CD4-positive, alpha-beta T cell treated with Interleukin-17A for 4 hours (primary cell): Measurements from ENCODE around the gene DENND1A.

Source experiments
- DNase-seq: peaks from one replicate; pipeline ENCODE4 v3.0.0-alpha.2; 2020; ENCODE audit warnings: mixed read lengths

DENND1A gene

DNA sequence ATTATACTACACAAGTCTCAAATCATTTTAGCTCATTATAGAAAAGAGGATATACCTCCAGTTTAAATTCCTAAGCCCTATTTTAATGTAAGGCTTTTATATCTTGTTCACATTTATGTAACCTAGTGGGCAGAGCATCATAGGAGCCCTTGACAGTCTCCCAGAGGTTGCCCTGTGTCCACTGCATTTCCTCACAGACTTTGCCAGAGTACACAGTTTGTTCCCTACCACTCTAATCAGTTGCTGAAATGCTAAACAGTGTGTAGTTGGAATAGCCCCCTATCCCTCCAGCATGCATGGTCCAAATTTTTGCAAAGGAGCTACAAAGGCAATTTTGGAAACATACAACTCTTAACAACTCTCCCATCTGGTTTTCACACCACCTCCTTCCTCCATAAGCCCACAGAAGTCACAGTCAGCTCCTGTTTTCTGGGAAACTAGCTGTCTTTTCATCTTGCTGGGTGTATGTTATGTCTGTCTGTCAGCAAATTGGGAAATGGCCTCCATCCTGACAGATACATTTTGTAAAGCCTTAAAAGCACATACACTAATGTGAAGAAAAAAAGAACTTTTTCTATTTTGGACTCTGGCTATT, 212.2 kb downstream of the DENND1A start:
- DNase-seq = no peak

DNA sequence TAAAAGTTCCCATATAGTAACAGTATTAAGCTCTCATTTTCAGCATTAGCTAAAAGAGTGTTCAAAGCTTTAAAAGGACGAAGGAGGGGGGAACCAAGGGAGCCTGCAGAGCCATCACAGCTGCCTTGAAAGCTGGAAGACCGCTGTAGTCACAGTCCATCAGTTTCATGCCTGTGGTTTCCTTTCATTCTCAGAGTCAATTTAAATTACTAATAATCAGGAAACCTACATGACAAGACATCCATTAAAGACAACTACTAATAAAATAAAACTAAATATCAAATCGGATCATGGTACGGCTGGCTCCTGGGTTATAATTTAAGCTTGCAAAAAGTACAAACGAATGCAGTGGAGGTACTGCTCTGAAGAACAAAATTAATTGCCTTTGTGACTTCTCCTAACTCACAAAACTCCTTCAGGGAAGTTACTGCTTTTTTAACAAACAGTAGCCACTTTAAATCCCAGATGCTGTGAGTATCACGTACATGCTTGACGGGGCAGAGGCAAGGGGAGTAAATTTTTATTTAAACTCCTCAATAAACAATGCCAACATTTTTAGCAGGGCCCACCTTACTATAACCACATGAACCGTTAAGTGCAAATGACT, 213.5 kb downstream of the DENND1A start:
- DNase-seq = no peak

DNA sequence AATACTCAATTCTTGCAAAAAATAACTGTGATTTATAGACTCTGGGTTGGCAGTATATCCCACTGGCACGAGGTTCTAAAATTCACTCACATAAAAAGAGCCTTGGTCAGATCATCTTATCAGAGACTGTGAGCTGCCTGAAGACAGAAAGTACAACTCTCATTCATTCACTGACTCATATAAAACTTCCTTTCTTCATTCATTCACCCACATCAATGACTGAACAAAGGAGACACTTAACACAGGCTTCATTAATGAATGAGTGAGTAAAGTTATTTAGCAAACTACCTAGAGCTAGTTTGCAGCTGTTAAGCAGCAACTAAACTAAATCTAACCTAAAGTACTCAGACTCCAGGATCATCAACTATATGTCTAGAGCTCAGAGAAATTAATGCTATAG, 214.7 kb downstream of the DENND1A start:
- DNase-seq = no peak

DNA sequence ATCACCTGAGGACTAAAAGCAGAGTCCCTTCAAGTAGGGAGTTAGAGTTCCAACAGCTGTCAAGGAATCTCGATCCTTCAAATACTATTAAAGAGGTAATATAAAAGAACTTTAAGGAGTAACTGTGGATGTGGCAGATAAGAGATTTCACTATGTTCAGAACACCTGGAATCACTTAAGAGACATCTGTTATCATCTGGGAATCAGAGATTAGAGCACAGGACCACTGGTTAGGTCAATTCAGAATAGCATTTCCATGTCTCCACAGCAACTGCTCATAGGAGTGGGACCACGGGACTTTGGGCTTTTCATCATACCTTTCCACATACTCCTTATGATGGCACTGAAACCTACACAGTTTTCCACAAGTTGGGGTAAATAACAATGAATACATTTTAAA, 216.6 kb downstream of the DENND1A start:
- no peak for DNase-seq

DNA sequence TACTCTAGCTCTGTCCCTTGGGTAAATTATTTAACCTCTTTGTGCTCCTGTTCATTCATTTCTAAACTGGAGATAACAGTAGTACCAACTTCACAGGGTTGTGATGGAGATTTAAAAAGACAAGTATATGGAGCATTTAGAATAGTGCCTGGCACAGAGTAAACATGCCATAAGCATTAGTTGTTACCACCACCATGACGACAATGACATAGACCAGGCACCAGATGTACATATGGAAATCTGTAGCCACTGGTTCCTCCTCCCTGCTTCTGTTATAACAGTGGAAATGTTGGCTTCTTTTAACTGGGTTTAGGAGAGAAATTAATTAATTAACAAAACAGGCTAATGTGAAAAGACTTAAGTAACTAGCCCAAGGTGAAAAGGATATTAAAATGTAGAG, 217.5 kb downstream of the DENND1A start:
- DNase-seq = no peak

DNA sequence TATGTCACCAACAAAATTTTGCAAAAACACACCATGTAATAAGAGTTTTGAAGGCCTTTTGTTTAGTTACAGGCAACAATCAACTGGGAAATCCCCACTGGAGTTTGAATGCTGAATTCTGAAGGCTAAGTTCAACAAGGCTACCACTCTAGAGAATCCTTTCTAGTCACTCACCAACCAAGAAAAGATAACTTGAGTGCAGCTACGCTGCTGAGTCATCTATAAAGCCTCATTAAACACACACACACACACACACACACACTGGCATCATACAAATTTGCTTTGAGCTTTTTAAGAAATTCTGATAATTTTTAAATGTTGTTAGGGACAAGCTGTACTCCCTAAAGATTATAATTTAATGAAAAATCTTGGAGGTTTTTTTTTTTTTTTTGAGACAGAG, 219.6 kb downstream of the DENND1A start:
- DNase-seq = no peak

DNA sequence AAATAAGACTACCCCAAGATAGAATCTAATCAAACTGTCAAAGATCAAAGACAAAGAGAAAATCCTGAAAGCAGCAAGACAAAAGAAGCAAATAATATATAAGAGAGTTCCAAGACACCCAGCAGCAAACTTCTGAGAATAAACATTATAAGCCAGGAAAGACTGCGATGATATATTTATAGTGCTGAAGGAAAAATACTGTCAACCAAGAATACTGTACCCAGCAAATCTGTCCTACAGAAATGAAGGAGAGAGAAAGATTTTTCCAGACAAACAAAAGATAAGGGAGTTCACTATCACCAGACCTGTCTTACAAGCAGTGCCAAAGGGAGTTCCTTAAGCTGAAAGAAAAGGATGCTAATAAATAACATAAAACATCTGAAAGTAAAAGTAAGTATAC, 227.4 kb downstream of the DENND1A start:
- no peak for DNase-seq

DNA sequence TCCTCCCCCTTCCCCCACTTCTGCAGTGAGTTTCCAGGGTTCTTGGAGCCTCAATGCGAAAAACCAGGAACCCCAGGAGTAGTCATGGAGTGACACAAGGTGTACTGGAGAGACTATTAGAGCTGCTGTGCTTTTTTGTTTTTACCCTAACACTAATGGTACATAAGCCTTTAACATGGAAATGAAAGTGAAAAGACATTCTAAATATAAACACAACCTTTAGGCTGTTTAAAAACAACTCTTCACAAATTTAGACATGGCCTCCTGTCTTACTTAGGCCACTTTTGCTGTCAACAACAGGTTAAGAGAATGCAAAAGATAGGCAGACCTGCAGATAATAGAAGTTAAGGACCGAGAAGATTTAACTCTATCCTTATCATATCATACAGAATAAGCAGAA, 232.2 kb downstream of the DENND1A start:
- DNase-seq = no peak

DNA sequence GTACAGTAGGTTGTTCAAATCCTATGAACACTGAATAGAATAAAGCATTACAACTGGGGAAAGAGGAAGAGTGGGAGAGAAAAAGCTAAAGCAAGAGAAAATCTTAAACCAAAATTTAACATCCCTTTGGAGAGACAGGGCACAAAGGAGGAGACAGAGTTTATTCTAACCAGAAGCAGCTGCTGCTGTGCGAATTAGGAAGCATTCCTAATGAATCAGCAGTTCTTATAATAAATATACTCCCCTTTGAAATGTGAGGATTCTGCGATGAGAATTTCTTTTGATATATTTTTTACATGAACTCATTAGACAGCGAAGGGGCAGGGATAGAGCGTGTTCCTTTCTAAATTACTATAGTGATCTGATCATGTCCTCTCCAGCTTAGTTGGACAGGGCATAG, 233.4 kb downstream of the DENND1A start:
- no peak for DNase-seq

DNA sequence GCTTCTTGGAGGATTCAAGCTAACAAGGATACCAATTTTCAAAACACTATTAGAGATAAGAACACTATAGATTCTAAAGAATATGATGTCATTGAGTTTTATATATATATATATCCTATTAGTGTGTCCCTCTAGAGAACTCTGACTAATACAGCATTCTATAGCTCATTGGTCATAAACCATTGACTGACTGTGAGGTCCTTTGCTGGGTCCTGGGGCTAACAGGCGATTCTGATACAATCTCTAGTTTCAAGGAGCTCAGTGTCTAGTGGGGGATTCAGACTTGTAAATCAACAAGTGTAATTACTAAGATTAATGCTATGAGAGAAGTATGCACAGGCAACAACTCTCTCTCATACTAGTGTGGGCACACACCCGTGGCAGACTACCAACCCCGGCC, 234.5 kb downstream of the DENND1A start:
- DNase-seq = no peak

DNA sequence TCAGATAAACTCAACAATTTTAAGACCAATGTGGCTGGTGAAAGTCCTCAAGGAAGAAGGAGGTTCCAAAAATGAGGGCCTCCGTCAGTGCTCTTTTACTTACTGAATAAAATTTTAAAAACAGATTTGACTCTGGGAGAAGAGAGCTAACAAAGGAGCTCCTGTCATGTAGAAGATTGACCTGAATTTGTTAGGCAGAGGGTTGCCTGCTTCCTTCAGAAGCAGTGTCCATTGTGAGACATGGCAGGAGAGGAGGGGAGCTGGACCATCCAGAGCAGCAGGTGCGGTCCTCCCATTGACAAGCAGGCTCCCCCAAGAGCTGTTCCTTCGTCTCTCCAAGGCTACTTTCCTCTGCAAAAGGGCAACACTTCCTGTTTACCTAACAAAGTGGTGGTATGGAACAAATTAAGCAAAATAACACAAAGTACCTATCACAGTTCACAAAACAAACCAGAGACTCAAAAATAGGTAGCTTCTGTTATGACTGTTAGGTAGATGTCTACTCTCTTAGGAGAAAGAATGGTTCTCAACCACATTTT, 238.1 kb downstream of the DENND1A start:
- no peak for DNase-seq

DNA sequence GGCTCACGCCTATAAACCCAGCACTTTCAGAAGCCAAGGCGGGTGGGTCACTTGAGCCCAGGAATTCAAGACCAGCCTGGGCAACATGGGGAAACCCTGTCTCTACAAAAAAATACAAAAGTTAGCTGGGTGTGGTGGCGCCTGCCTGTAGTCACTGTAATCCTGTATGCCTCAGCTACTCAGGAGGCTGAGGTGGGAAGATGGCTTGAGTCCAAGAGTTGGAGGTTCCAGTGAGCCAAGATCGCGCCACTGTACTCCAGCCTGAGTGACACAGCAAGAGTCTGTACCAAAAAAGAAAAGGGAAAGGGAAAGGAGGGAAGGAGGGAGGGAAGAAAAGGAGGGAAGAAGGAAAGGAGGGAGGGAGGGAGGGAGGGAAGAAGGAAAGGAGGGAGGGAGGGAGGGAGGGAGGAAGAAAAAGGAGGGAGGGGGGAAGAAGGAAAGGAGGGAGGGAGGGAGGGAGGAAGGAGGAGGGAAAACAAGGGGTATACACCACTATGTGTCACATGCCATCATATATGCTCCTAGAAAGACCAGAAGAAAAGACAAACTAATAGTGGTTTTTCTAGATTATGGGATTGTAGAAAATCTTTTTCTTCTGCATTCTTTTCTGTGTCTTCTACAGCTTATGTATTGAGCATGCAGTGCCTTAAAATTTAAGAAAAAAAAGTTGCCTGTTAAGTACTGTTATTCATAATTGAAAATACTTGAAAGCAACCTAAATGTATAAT, 240.1 kb downstream of the DENND1A start:
- no peak for DNase-seq

DNA sequence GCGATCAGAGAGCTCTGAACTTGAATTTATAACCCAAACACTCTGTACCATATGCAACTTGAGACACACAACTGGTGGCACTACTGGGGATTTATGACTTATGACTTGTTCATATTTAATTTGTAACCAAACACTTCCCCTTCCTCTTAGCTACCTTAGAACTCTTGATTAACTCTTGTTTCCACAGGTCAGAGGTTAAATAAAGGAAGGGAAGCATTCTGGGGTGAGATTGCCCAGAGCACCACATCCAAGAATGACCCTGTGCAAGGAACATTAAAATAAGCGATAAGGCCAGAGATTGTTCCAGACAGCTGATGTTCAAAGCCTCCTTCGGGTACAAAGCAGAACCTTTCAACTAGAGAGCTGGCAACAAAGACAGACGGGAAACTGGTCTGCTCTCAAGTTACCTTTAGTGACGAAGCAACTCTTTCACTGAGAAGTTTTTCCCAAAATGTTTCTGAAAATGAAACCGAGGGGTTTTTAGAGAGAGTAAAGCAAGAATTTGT, 242.6 kb downstream of the DENND1A start:
- no peak for DNase-seq

DNA sequence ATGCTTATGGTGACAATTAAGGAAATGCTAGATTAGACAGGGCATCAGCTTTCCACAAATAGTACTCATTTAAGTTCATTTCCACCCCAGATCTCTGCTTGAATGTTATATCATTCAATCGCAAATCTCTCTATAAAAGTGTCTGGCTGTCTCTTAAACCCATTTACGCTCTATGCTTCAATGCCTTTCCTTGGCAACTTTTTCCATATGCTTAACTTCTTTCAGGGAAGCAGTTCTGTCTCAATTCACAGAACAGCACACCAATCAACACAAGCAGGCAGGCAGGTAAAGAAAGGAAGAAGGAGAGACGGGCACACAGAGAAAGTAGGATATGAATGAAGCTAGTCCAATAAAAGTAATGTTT, 243.1 kb downstream of the DENND1A start:
- DNase-seq = no peak

DNA sequence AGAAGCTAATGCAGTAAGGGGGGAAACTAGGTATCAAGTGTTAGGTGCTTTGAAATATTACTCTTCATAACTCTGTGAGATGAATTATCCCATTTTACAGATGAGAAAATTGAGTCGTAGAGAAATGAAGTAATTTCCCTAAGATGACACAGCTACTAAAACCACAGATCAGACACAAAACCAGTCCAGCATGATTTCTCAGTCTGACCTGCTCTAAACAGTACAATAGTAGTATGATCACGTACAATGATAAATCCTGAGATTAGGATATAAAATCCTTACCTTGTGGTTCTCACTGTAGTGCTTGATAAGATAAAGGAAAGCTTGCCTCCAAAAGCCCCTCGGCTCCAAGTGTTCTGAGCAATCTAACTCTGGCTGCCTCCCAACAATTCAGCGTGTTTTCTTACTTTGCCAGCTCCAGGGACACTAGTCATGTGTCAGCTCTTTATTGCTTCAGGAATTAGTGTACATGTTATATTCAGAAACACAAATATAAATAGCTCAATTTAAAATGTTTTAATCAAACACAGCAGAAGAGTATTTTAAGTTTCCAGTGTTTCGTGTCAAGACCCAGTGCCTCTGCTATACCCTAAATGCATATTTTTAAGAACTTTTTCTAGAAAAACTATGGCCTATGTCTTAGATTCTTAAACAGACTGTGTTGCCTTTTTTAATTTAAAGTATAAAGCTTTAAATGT, 243.6 kb downstream of the DENND1A start:
- DNase-seq = no peak

DNA sequence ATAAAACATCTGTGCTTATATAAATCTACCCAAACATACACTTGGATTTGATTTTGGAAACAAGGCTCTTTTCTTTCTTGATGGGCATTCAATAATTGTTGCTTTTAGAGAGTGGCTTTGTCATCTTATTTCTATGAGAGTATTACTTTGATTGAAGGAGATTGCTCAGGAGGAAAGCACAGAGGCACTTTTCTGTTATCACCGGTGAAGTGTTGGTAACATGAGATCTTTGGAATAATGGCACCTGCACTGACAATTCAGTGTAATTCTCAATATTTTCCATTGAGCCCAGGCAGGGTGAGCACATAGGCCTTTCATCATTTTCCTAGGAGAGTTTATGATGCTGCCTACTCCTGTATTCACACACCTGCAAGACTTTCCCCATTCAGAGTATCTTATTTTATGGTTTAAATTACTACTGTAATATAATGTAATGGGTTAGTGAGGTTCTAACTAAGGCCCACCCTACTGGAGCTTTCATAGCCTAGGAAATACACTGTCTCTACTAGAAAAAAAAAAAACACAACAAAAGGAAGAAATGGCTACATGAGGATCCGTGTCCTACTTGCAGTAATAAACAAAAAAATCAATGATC, 244.3 kb downstream of the DENND1A start:
- DNase-seq = no peak

DNA sequence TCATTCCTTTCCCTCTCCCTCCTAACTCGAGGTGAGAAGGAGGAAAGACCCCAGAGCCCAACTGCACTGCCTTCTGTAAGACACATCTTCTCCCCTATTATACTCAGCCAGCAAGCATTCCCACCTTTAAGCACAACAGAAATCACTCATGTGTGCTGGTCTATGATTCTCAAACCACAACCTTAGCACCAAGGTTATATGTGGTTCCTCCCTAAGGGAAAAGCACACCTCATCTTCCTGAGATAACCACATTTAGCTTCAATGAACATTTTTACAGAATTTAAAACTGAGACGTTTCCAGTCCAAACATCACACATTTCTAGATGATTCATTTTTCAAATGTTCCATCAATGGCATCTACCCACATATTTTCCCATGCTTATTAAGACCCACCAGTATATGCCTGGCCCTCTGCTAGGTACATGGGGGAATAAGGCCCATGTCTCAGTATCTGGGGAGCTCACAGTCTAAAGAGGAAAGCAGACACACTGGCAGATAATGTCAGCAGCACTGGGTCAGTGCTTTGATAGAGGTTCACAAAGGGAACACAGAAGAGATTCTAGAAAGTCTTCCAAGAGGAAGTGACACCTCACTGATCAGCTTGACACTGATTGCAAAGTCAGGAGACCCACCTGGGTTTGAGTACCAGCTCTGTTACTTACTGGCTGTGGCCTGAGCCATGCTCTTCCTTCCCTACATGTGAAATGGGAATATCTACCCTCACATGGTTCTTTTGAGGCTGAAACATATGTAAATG, 245.4 kb downstream of the DENND1A start:
- DNase-seq = no peak

DNA sequence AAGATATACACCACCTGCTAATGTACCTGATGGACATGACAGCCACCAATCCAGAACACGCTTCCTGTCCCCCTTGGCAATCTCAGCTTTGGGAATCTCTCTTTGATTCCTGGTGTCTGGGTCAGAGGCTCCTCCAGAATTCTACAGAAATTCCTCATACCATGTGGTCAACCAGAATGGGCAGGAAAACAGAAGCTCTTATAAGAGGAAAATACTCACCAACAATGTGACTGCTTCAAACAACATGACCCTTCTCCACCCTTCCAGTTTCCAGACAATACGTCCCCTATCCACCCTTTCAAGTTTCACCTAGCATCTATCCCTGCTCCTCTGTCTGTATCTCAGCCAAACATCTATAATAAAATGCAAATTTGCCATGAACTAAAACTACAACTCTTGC, 247.2 kb downstream of the DENND1A start:
- DNase-seq = no peak

DNA sequence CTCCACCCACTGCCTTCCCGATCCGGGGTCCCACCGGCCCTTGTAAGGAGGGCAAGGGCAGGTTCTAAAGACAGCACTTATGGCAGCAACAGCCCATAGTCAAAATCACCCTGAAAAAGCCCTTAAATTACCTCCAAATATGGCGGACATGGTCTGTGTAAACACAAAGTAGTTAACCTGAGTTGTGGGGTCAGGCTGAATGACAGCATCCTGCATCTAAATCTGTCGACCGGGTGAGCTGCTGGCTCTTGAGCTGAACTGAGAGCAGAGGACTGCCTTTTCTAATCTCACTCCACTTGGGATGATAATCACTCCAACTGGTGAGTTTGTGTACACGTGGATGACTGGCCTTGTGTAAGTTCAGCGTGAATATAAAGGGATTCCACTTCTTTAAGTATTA, 249.6 kb downstream of the DENND1A start:
- no peak for DNase-seq

DNA sequence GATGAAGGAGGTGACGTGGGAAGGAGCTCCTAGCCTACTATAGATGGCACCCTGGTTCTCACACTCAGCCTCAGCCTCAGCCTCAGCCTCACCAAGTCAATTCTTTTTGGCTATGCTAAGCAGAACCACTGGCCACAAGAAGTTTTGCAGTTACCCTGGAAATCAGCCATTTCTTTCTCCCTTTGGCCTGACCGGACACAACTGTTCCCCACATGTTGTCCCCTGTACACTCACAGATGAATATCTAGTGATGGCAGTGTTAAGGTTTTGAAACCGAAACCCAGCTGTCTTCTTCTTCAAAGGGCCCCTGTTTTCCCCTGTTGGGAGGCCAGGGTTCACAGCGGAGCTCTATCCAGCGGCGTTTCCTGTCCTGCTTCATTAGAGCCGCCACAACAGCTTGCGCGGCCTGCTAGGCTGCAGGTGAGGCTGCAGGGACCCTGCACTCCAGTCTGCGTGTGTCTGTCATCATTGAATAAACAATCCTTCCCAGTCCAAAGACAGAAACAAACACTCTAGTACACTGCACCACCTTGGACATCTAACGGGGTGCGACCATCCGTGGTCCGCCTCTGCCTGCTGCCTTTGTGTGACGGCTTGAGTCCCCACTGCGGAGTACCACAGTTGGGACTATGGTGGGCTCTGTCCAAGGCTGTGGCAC, 250.5 kb downstream of the DENND1A start:
- DNase-seq = no peak

DNA sequence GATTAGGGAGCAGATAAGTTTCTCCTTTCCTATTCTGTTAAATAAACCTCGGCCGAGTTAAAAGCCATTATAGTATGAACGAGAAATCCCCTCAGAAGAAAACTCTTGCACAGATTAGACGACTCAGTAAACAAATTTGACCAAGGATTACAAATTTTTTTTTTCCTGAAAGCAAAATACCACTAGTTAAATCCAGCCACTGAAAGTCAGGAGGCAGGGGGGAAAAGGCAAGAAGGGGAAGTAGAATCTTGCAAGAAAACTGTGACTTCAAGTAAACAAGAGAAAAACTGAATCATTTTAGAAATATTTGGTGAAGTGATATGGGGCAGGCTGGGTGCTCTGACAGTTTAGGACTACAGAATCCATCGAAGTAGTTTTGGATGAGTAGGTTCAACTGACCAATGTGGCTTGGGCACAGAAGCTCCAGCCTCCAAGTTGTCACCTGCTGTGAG, 251.0 kb downstream of the DENND1A start:
- no peak for DNase-seq
